H1 (cell line): ENCODE results near the gene CKB. TPM values are rescaled to one million over a fixed set of nuclear protein-coding genes. Genes with fewer than 3 reads are reported as not detected.

ENCODE experiments used
- CTCF ChIA-PET: fragments of 300-600 bp; sonication (Branson Sonifier 250); formaldehyde crosslinking; loops from one replicate; lab custom pipeline; 2021; ENCODE audit not compliant: partially characterized antibody; lab: Charles Lee
- POLR2A ChIA-PET: fragments of 300-600 bp; sonication (Branson Sonifier 250); formaldehyde crosslinking; loops from one replicate; lab custom pipeline; 2021; ENCODE audit warnings: inconsistent platforms; ENCODE audit not compliant: partially characterized antibody; lab: Charles Lee
- DNase-seq, 2 experiments: peaks; one replicate each; pipeline versions ENCODE4 v3.0.0 to v3.0.0-alpha.2; 2010 to 2022; ENCODE audit warnings: low spot score in 2 of 2, low read depth in 1 of 2, mixed read lengths in 1 of 2
- FAIRE-seq: peaks from 2 replicates; lab custom pipeline; 2011; peaks lifted over from hg19 to GRCh38; lab: Jason Lieb, UNC
- H2AFZ ChIP-seq: 2 replicates; pipeline ENCODE4 v1.8.1; 2012; ENCODE audit warnings: low read length, inconsistent platforms
- H2AK5ac ChIP-seq: 2 replicates; pipeline ENCODE4 v1.6.1; 2013; ENCODE audit warnings: low read depth, low read length
- H2BK120ac ChIP-seq: replicated peaks from 2 replicates; pipeline ENCODE3; 2013; ENCODE audit warnings: low read depth, low read length, inconsistent platforms
- H2BK12ac ChIP-seq: 2 replicates; pipeline ENCODE4 v1.6.1; 2013; ENCODE audit warnings: low read depth, low read length
- H2BK15ac ChIP-seq: 2 replicates; pipeline ENCODE4 v1.6.1; 2013; ENCODE audit warnings: low read length
- H2BK20ac ChIP-seq: 2 replicates; pipeline ENCODE4 v1.6.1; 2013; ENCODE audit warnings: low read length
- H2BK5ac ChIP-seq: 2 replicates; pipeline ENCODE4 v1.6.1; 2013; ENCODE audit warnings: low read depth, low read length
- H3K14ac ChIP-seq: 2 replicates; pipeline ENCODE4 v1.6.1; 2013; ENCODE audit warnings: inconsistent platforms; ENCODE audit not compliant: insufficient read length
- H3K18ac ChIP-seq: 2 replicates; pipeline ENCODE4 v1.6.1; 2013; ENCODE audit warnings: low read length; ENCODE audit errors: extremely low read depth
- H3K23ac ChIP-seq: 2 replicates; pipeline ENCODE4 v1.6.1; 2013; ENCODE audit warnings: inconsistent platforms; ENCODE audit not compliant: insufficient read length
- H3K23me2 ChIP-seq: 2 replicates; pipeline ENCODE4 v1.6.1; 2013; ENCODE audit warnings: low read depth, low read length
- H3K27ac ChIP-seq: 2 replicates; pipeline ENCODE4 v1.6.1; 2011; ENCODE audit warnings: low read depth, low read length, inconsistent platforms
- H3K27me3 ChIP-seq, 4 experiments: replicated peaks in 1 of 4; 1 replicate in 1 of 4; 2 replicates in 3 of 4; pipeline versions ENCODE4 v1.6.1 to v1.8.1; 2011 to 2013; ENCODE audit warnings: low read length in 3 of 4, mild to moderate bottlenecking in 3 of 4, inconsistent platforms in 2 of 4, mixed read lengths in 2 of 4, moderate library complexity in 1 of 4; ENCODE audit not compliant: control insufficient read depth in 3 of 4, insufficient read depth in 3 of 4; ENCODE audit errors: extremely low read depth in 1 of 4
- H3K36me3 ChIP-seq, 4 experiments: 2 replicates each; pipeline versions ENCODE4 v1.6.1 to v1.8.1; 2011 to 2013; ENCODE audit warnings: mild to moderate bottlenecking in 4 of 4, low read length in 3 of 4, moderate library complexity in 2 of 4, control low read depth in 1 of 4, inconsistent platforms in 1 of 4; ENCODE audit not compliant: insufficient read depth in 4 of 4, control insufficient read depth in 2 of 4
- H3K4ac ChIP-seq: replicated peaks from 2 replicates; pipeline ENCODE3; 2013; ENCODE audit warnings: low read length, low read depth, mixed read lengths, inconsistent platforms; ENCODE audit not compliant: insufficient read length
- H3K4me1 ChIP-seq, 4 experiments: replicated peaks in 1 of 4; 1 replicate in 1 of 4; 2 replicates in 3 of 4; pipeline versions ENCODE4 v1.6.1 to v1.8.1; 2011 to 2013; ENCODE audit warnings: low read length in 3 of 4, inconsistent platforms in 2 of 4, mixed read lengths in 1 of 4; ENCODE audit not compliant: insufficient read depth in 4 of 4, control insufficient read depth in 3 of 4
- H3K4me2 ChIP-seq, 2 experiments: 2 replicates each; pipeline versions ENCODE4 v1.6.1 to v1.8.1; 2011 to 2013; ENCODE audit warnings: low read depth in 2 of 2, low read length in 2 of 2, control low read depth in 1 of 2, inconsistent platforms in 1 of 2, mild to moderate bottlenecking in 1 of 2; ENCODE audit not compliant: insufficient read depth in 1 of 2
- H3K4me3 ChIP-seq, 4 experiments: fragments of 200-600, 300-600 bp in 1 of 4; sonication (generic), shearing (Covaris generic), sonication (Bioruptor Twin) in 1 of 4; 2 replicates each; pipeline versions ENCODE4 v1.5.1 to v1.8.1; 2011 to 2016; ENCODE audit warnings: low read length in 4 of 4, low read depth in 3 of 4, control low read depth in 2 of 4, inconsistent platforms in 2 of 4, mild to moderate bottlenecking in 2 of 4, mixed read lengths in 1 of 4, moderate library complexity in 1 of 4; ENCODE audit not compliant: insufficient read depth in 2 of 4; ENCODE audit errors: extremely low read depth in 1 of 4
- H3K56ac ChIP-seq: replicated peaks from 2 replicates; pipeline ENCODE3; 2013; ENCODE audit warnings: low read depth, mild to moderate bottlenecking, mixed read lengths, low read length, inconsistent platforms; ENCODE audit not compliant: insufficient read length
- H3K79me1 ChIP-seq: 2 replicates; pipeline ENCODE4 v1.6.1; 2013; ENCODE audit warnings: low read depth, low read length, control low read depth
- H3K79me2 ChIP-seq, 2 experiments: 2 replicates each; pipeline versions ENCODE4 v1.6.1 to v1.8.1; 2012 to 2013; ENCODE audit warnings: low read length in 2 of 2, mild to moderate bottlenecking in 2 of 2, inconsistent platforms in 1 of 2; ENCODE audit not compliant: insufficient read depth in 2 of 2, control insufficient read depth in 1 of 2
- H3K9ac ChIP-seq, 4 experiments: replicated peaks in 1 of 4; 1 replicate in 1 of 4; 2 replicates in 3 of 4; pipeline versions ENCODE4 v1.6.1 to v1.8.1; 2011 to 2013; ENCODE audit warnings: low read depth in 3 of 4, low read length in 3 of 4, control low read depth in 2 of 4, mild to moderate bottlenecking in 2 of 4, moderate library complexity in 2 of 4, inconsistent platforms in 1 of 4; ENCODE audit errors: extremely low read depth in 1 of 4
- H3K9me3 ChIP-seq, 2 experiments: 2 replicates each; pipeline versions ENCODE4 v1.6.1 to v1.8.1; 2012 to 2013; ENCODE audit warnings: mild to moderate bottlenecking in 2 of 2, moderate library complexity in 2 of 2, control low read depth in 1 of 2, inconsistent platforms in 1 of 2, low read depth in 1 of 2, low read length in 1 of 2, mixed read lengths in 1 of 2; ENCODE audit not compliant: insufficient read depth in 2 of 2
- H4K20me1 ChIP-seq, 2 experiments: replicated peaks in 1 of 2; 2 replicates each; pipeline versions ENCODE3 to v1.8.1; 2011 to 2013; ENCODE audit warnings: inconsistent platforms in 2 of 2, low read length in 2 of 2, mild to moderate bottlenecking in 1 of 2; ENCODE audit not compliant: insufficient read depth in 2 of 2, control insufficient read depth in 1 of 2
- H4K5ac ChIP-seq: 2 replicates; pipeline ENCODE4 v1.6.1; 2013; ENCODE audit warnings: low read length, low read depth, mixed read lengths, inconsistent platforms; ENCODE audit not compliant: insufficient read length
- H4K8ac ChIP-seq: 2 replicates; pipeline ENCODE4 v1.8.0; 2013; ENCODE audit warnings: mild to moderate bottlenecking, moderate library complexity, low read length, inconsistent platforms; ENCODE audit not compliant: insufficient read depth; ENCODE audit errors: extremely low read depth
- H4K91ac ChIP-seq: replicated peaks from 2 replicates; pipeline ENCODE3; 2013; ENCODE audit warnings: low read length, mixed read lengths, inconsistent platforms; ENCODE audit not compliant: insufficient read length
- CREB1 ChIP-seq: IDR thresholded peaks from 2 replicates; pipeline ENCODE4 v1.6.1; 2012; ENCODE audit warnings: inconsistent platforms
- EZH2 ChIP-seq: fragments of 200-600 bp; sonication (generic); IDR thresholded peaks from 2 replicates; pipeline ENCODE4 v1.7.1; 2012; ENCODE audit warnings: low read depth, mild to moderate bottlenecking, moderate library complexity, low read length, inconsistent platforms; ENCODE audit not compliant: severe bottlenecking
- KDM1A ChIP-seq: fragments of 200-600, 300-600 bp; sonication (generic); IDR thresholded peaks from 2 replicates; pipeline ENCODE4 v1.7.1; 2016; ENCODE audit warnings: mild to moderate bottlenecking, low read length, borderline replicate concordance
- PHF8 ChIP-seq: fragments of 200-600 bp; sonication (generic); conservative IDR thresholded peaks from 2 replicates; pipeline ENCODE4 v1.7.1; 2012; ENCODE audit warnings: low read depth, mild to moderate bottlenecking, inconsistent platforms, low read length, moderate library complexity
- SUZ12 ChIP-seq: fragments of 200-600 bp; sonication (generic); IDR thresholded peaks from 2 replicates; pipeline ENCODE4 v1.6.1; 2012; ENCODE audit warnings: mild to moderate bottlenecking, inconsistent platforms, low read length, moderate library complexity, mixed read lengths
- TEAD4 ChIP-seq: IDR thresholded peaks from 2 replicates; pipeline ENCODE4 v1.6.1; 2012; ENCODE audit warnings: low read depth, low read length, inconsistent platforms, mixed read lengths
- WGBS, 2 experiments: shearing (Covaris generic) in 1 of 2; methylation state at CpG; one replicate each; pipeline versions ENCODE4 v1.1.6 to v1.1.7; 2013 to 2015; ENCODE audit warnings: low lambda C conversion rate in 2 of 2, mixed read lengths in 2 of 2, inconsistent platforms in 1 of 2, low coverage in 1 of 2, missing lambda C conversion rate in 1 of 2; ENCODE audit not compliant: insufficient replicate concordance in 2 of 2, insufficient coverage in 1 of 2, insufficient read length in 1 of 2; ENCODE audit errors: extremely low coverage in 1 of 2, missing lambda C conversion rate in 1 of 2; 5-methylcytosine and 5-hydroxymethylcytosine counted together
- polyA plus RNA-seq, 7 experiments: library from polyadenylated mRNA; depleted of rRNA in 3 of 7; stranded (reverse) in 5 of 7; unstranded in 2 of 7; fragments of >200 nt in 5 of 7; fragments of 200-250 nt in 2 of 7; gene quantifications; 1 replicate in 5 of 7; 2 replicates in 1 of 7; 4 replicates in 1 of 7; pipeline versions ENCODE4 v1.2.1 to v1.2.3, GENCODE V29; 2011 to 2013; ENCODE audit warnings: missing spikeins in 2 of 7, mixed read lengths in 2 of 7
- total RNA-seq: library from RNA; stranded (reverse); fragmentation: NEBNext Ultra II Directional; extraction: Animal tissue kit (Norgen Biotek cat#: 25700); gene quantifications from 2 replicates; pipeline ENCODE4 v1.2.1, GENCODE V29; 2021

CKB gene
- total and polyA plus RNA-seq, 2 of the 8 experiments (the other 6 are each of a cell fraction or from before 2014, with no cell fraction given): 538 to 950 TPM

DNA sequence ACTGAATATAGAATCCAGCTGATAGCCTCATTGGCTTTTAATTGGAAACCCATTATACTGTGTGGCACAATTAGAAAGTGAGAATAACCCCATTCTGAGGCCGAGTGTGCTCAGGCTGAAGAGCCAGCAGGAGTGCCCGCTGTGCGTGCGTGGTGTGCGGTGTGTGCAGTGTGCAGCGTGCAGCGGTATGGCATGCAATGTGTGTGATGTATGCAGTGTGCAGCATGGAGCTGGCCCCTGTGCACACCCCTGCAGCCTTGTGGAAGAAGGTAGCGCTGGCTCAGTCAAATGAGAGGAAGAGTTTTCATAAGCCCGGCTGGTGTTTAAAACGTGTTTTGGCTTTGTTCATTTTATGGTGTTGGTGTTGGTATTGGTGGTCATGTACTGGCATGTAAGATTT is 22.9 kb downstream of the CKB start:
- H3K79me2 ChIP-seq: 0 out of 4 replicates have a peak, but pooled peaks cover 0 to 2% of the 10 kb centered on the region in 2 experiments
- DNase-seq (no peak), FAIRE-seq (no peak)
- H3K56ac ChIP-seq: no peak overlapping the region
- no peak overlapping the region for H3K18ac ChIP-seq
- H3K36me3 ChIP-seq: peaks cover 13 to 34% (median 21%) of the 10 kb centered on the region in 4 experiments; a peak in 7 of 8 replicates
- no peaks in the 10 kb centered on the region; a peak in 1 of 7 replicates for H3K27me3 ChIP-seq
- no peak overlapping the region for H2BK12ac ChIP-seq
- WGBS, 2 experiments: 87% methylated on average over 10 of the region's 10 CpGs; no CpG with 5 or more reads in 1 of the 2 experiments
- no peak overlapping the region for H3K4ac ChIP-seq
- H3K79me1 ChIP-seq: no peaks in the 10 kb centered on the region
- no peak overlapping the region; the same call in 1 of the 2 replicates for H4K8ac ChIP-seq
- H2AK5ac ChIP-seq: no peak overlapping the region
- H2BK5ac ChIP-seq: no peak overlapping the region
- no peak overlapping the region for H2BK20ac ChIP-seq
- ChIA-PET POLR2A (interaction anchor here (0.7 to 1.0 kb wide), 2 partner anchors 19 to 21 kb away, joined by 3 to 4 read pairs; no protein-coding TSS in a partner anchor), CTCF (interaction anchor here (0.6 to 31.3 kb wide), 10 partner anchors 11 to 61 kb away, joined by 3 to 921 read pairs (median 4); partner anchors contain the start of gene TRMT61A)
- H2AFZ ChIP-seq: no peak overlapping the region
- no peaks in the 10 kb centered on the region for H3K23me2 ChIP-seq
- H2BK15ac ChIP-seq: no peak overlapping the region
- no peak overlapping the region for H2BK120ac ChIP-seq
- H3K4me2 ChIP-seq: no peak overlapping the region
- H3K14ac ChIP-seq: no peak overlapping the region
- H3K9ac ChIP-seq: no peak overlapping the region
- H3K23ac ChIP-seq: no peak overlapping the region
- H4K20me1 ChIP-seq: peaks cover 0 to 8% of the 10 kb centered on the region in 2 experiments
- H3K4me1 ChIP-seq: no peaks in the 10 kb centered on the region
- H3K4me3 ChIP-seq: no peak overlapping the region
- TF ChIP-seq KDM1A (no peak), SUZ12 (no peak), TEAD4 (no peak), PHF8 (no peak), CREB1 (no peak), EZH2 (no peak)
- no peaks in the 10 kb centered on the region for H3K9me3 ChIP-seq
- no peak overlapping the region for H4K91ac ChIP-seq
- H3K27ac ChIP-seq: no peak overlapping the region
- H4K5ac ChIP-seq: no peak overlapping the region
